Panc1 (cell line): Measurements from ENCODE around the gene NFIC. TPM values are rescaled to one million over a fixed set of nuclear protein-coding genes. Genes with fewer than 3 reads are reported as not detected.

Experiments
- ATAC-seq: fragments of 200-7000 bp; cut with Tn5 transposase; 2 replicates; pipeline ENCODE4 v1.9.1; 2020; ENCODE audit warnings: mild to moderate bottlenecking, moderate library complexity
- Bru-seq: library from RNA; stranded (reverse); fragments of 400-500 nt; gene quantifications from one replicate; lab custom pipeline; 2021; lab: Mats Ljungman, UMichigan
- BruChase-seq, 2 experiments: library from RNA; stranded (reverse); fragments of 400-500 nt; gene quantifications; one replicate each; lab custom pipeline; 2021; lab: Mats Ljungman, UMichigan
- BruUV-seq: library from RNA; stranded (reverse); fragments of 400-500 nt; replicated peaks from 2 replicates; lab custom pipeline; 2021; lab: Mats Ljungman, UMichigan
- CTCF ChIA-PET: fragments of 300-600 bp; sonication (Branson Sonifier 250); formaldehyde crosslinking; loops from one replicate; lab custom pipeline; 2022; ENCODE audit warnings: antibody characterized with exemption; lab: Charles Lee
- POLR2A ChIA-PET: fragments of 300-600 bp; sonication (Branson Sonifier 250); formaldehyde crosslinking; loops from one replicate; lab custom pipeline; 2022; ENCODE audit warnings: antibody characterized with exemption; lab: Charles Lee
- DNase-seq: peaks from one replicate; pipeline ENCODE4 v3.0.0-alpha.2; 2010; ENCODE audit warnings: low read depth, low spot score
- H3K27ac ChIP-seq: 2 replicates; pipeline ENCODE4 v1.5.1; 2011; ENCODE audit warnings: mild to moderate bottlenecking, low read length, inconsistent platforms
- H3K27me3 ChIP-seq: fragments of 200-500 bp; sonication (Bioruptor generic); 2 replicates; pipeline ENCODE4 v1.6.0; 2014; ENCODE audit warnings: low read length, inconsistent platforms; ENCODE audit not compliant: control insufficient read depth, insufficient read depth
- H3K36me3 ChIP-seq: fragments of 200-500 bp; sonication (Bioruptor generic); 2 replicates; pipeline ENCODE4 v1.5.1; 2014; ENCODE audit warnings: inconsistent platforms, mild to moderate bottlenecking, low read length, moderate library complexity; ENCODE audit not compliant: control insufficient read depth, insufficient read depth
- H3K4me1 ChIP-seq: 2 replicates; pipeline ENCODE4 v1.5.1; 2011; ENCODE audit warnings: inconsistent platforms, mild to moderate bottlenecking, low read length, moderate library complexity; ENCODE audit not compliant: control insufficient read depth, insufficient read depth
- H3K4me3 ChIP-seq, 2 experiments: 2 replicates each; pipeline ENCODE4 v1.5.1; 2011 to 2012; ENCODE audit warnings: low read depth in 2 of 2, low read length in 2 of 2, mild to moderate bottlenecking in 2 of 2, inconsistent platforms in 1 of 2, moderate library complexity in 1 of 2
- H3K9me3 ChIP-seq: fragments of 200-500 bp; sonication (Bioruptor generic); 2 replicates; pipeline ENCODE4 v1.5.1; 2014; ENCODE audit warnings: low read depth, mild to moderate bottlenecking, inconsistent platforms, low read length, moderate library complexity; ENCODE audit not compliant: control insufficient read depth, insufficient read depth
- POLR2AphosphoS5 ChIP-seq: IDR thresholded peaks from 2 replicates; pipeline ENCODE4 v1.6.1; 2012; ENCODE audit warnings: mild to moderate bottlenecking, low read depth, low read length, moderate library complexity
- REST ChIP-seq, 2 experiments: IDR thresholded peaks; 2 replicates each; pipeline ENCODE4 v1.6.1; 2011 to 2012; ENCODE audit warnings: low read depth in 2 of 2, control low read depth in 1 of 2, low read length in 1 of 2, mild to moderate bottlenecking in 1 of 2, moderate library complexity in 1 of 2; ENCODE audit not compliant: insufficient read depth in 1 of 2
- SIN3A ChIP-seq: IDR thresholded peaks from 2 replicates; pipeline ENCODE4 v1.6.1; 2012; ENCODE audit warnings: low read depth, mild to moderate bottlenecking, low read length, moderate library complexity, borderline replicate concordance; ENCODE audit not compliant: insufficient read depth
- TCF7L2 ChIP-seq: IDR thresholded peaks from 2 replicates; pipeline ENCODE4 v1.6.1; 2011; ENCODE audit warnings: mild to moderate bottlenecking, low read depth, low read length, inconsistent platforms
- in situ Hi-C: cut with HindIII; loops from 2 replicates; pipeline ENCODE4 v1.10.0; 2016; ENCODE audit warnings: low sequenced_read_pairs, low pct_unique_long_range_greater_than_20kb
- intact Hi-C: fragments of 100-400 bp; cut with micrococcal nuclease; formaldehyde crosslinking; loops from one replicate; pipeline ENCODE4 v1.10.0; 2022; ENCODE audit not compliant: unreplicated experiment
- long read RNA-seq: library from polyadenylated mRNA; unstranded; transcript quantifications from one replicate; pipeline ENCODE4 v2.0.0, GENCODE V29; 2021; ENCODE audit not compliant: unreplicated experiment
- polyA plus RNA-seq: library from polyadenylated mRNA; unstranded; fragments of >200 nt; gene quantifications from one replicate; pipeline ENCODE4 v1.2.1, GENCODE V29; 2012; ENCODE audit warnings: missing spikeins; ENCODE audit not compliant: insufficient read length
- total RNA-seq: library from RNA; stranded (reverse); gene quantifications from one replicate; pipeline ENCODE4 v1.2.1, GENCODE V29; 2021; ENCODE audit not compliant: unreplicated experiment
- TF ChIP-seq, protein P1 (sequence below): fragments of 450-650 bp; IDR thresholded peaks from 2 replicates; pipeline ENCODE4 v1.5.1; 2017; ENCODE audit warnings: mild to moderate bottlenecking

The NFIC gene
- 120 TPM for total RNA-seq
- 56.0 TPM for polyA plus RNA-seq
- Bru-seq, nascent RNA, result percentile 67 among the genes with signal in this experiment
- BruChase-seq, experiment 1, labeled RNA remaining after a 2-hour chase, result percentile 70 among the genes with signal in this experiment
- BruChase-seq, experiment 2, labeled RNA remaining after a 6-hour chase, result percentile 82 among the genes with signal in this experiment
- long read RNA-seq, full-length matches to known transcripts, result 21 of 132 reads
- long read RNA-seq, partial matches to known transcripts, result 11 of 132 reads
- long read RNA-seq, other reads (novel, unspliced or antisense), result 100 of 132 reads

DNA sequence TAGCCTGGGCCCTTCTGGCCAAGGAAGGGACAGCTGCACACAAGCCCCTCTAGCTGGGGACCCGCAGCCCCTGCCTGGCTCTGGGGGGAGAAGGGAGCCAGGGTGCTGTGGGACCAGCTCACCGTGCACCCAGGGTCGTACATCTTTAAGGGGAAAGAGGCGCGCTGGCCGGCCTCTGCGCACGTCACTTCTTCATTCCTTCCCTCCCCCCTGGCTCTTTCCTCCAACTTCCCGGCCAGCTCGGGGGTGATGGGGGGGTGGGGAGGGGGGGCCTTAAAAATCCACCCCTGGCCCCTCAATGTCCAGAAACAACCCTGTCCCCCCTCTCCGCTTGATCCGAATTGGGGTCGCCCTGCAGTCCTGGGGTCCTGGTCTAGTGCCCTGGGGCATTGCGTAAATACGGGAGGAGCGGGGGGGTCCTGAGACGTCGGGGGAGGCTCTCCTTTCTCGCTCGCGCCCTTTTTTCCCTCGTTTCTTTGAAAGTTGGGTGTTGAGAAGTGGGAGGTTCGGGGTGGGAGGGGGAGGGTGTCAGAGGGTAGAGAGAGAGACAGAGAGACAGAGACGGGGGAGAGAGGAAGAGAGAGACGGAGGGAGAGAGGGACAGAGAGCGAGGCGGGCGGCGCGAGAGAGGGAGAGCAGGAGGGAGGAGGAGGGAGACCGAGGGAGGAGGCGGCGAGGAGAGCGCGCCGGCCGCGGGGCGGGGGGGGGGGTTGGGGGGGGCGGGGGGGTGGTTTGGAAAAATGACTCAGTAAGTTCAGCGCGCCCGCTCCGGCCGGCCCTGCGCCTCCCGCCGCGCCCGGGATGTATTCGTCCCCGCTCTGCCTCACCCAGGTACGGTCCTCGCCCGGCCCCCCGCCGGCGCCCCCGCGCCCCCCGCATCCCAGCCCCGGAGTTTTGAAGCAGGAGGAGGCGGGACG is at the start of gene NFIC:
Gene NFIC (plus strand): TSS at position 748 of the 917 bp plus-strand sequence. CDS start 54 bp downstream, at position 802.
- H3K9me3 ChIP-seq, result no peaks in the 10 kb centered on the region
- ATAC-seq, result peak; percentile 51
- no peaks in the 10 kb centered on the region for H3K36me3 ChIP-seq
- CTCF ChIA-PET, result interaction anchor here (0.6 kb wide), 1 partner anchor 12 kb away, joined by 3 read pairs; no protein-coding TSS in a partner anchor
- H3K27me3 ChIP-seq, result no peaks in the 10 kb centered on the region
- H3K27ac ChIP-seq, result peak within 1 kb of the TSS; percentile 91
- POLR2A ChIA-PET, result no interaction called here
- peaks cover 45% of the 10 kb centered on the region for H3K4me1 ChIP-seq
- H3K4me3 ChIP-seq, result peak within 1 kb of the TSS; percentile 54 to 69
- in situ Hi-C loops (no loop called here), intact Hi-C loops (no loop called here)
- no peak for DNase-seq
- BruUV-seq, result no TSS peak
- TF ChIP-seq, protein P1, sequence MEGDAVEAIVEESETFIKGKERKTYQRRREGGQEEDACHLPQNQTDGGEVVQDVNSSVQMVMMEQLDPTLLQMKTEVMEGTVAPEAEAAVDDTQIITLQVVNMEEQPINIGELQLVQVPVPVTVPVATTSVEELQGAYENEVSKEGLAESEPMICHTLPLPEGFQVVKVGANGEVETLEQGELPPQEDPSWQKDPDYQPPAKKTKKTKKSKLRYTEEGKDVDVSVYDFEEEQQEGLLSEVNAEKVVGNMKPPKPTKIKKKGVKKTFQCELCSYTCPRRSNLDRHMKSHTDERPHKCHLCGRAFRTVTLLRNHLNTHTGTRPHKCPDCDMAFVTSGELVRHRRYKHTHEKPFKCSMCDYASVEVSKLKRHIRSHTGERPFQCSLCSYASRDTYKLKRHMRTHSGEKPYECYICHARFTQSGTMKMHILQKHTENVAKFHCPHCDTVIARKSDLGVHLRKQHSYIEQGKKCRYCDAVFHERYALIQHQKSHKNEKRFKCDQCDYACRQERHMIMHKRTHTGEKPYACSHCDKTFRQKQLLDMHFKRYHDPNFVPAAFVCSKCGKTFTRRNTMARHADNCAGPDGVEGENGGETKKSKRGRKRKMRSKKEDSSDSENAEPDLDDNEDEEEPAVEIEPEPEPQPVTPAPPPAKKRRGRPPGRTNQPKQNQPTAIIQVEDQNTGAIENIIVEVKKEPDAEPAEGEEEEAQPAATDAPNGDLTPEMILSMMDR, result no peak
- TF ChIP-seq POLR2AphosphoS5, result 0 out of 2 replicates have a peak, but pooled peaks have one; percentile 11

GRCh38 chr19:3316659-3317207 is 49.6 kb upstream of the NFIC start:
- no peaks in the 10 kb centered on the region for H3K4me1 ChIP-seq
- H3K4me3 ChIP-seq, result no peak overlapping the region
- in situ Hi-C loops, result no loop called here
- TF ChIP-seq, protein P1, result no peak
- TF ChIP-seq SIN3A (no peak), REST (IDR thresholded peaks at IDR 0.05; ENCODE audit: insufficient read depth in 1 of 2, low read depth in 2 of 2, low read length in 1 of 2) (no peak), POLR2AphosphoS5 (no peak), TCF7L2 (no peak)
- no peak for DNase-seq
- no peaks in the 10 kb centered on the region for H3K9me3 ChIP-seq
- H3K27me3 ChIP-seq, result peaks cover 3% of the 10 kb centered on the region; the same call in 1 of the 2 replicates
- no peaks in the 10 kb centered on the region for H3K36me3 ChIP-seq
- ATAC-seq, result no peak
- no peak overlapping the region for H3K27ac ChIP-seq
- intact Hi-C loops, result no loop called here
- no TSS peak for BruUV-seq
- CTCF ChIA-PET, result no interaction called here
- POLR2A ChIA-PET, result interaction anchor here (1.0 kb wide), 1 partner anchor 321 kb away, joined by 3 read pairs; no protein-coding TSS in a partner anchor
